Measurements from ENCODE around the gene WNK2. TPM values are rescaled to one million over a fixed set of nuclear protein-coding genes. Genes with fewer than 3 reads are reported as not detected.

Gene WNK2
- polyA plus RNA-seq, 2 of the 4 experiments (the other 2 are of a cell fraction) = 2.1 to 6.7 TPM

DNA sequence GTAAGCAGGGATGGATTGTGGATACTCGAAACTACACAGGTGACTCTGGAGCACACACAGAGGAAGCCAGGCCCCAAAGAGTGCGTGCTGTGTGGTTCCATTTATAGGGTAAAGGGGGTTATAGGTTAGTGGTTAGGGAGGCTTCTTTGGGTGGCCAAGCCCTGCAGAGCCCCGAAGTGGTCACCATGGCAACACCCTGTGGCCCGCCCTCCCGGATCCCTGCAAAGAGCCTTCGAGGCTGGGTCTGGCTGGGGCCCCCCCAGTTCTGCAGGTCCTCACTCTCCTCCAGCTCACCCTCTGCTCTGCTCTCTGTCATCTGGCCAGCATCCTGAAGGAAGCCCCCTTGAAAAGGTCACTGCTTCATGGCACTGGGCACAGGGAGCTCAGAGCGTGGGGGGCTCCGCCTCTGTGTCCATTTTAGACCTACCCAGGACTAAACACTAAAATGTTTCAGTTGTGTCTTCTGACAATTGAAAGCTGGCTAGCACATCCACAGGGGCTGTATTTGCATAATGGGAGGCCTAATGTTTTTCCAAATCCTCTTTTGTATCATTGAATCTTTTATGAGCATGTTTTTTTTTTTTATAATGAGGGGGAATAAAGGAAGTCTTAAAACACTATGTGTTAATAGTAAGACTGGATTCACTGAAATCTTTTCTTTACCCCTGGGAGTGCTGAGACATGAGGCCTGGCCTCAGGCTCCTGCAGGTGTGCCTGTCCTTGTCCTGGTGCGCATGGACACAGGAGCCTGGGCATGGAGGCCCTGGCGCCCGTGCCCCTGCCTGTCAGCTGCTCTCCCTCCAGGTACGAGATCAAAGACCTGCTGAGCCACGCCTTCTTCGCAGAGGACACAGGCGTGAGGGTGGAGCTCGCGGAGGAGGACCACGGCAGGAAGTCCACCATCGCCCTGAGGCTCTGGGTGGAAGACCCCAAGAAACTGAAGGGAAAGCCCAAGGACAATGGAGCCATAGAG lies 55.3 kb downstream of the WNK2 start:
- POLR2A ChIA-PET = no interaction called here
- FAIRE-seq (no peak), ATAC-seq (no peak), DNase-seq (ENCODE audit: low read depth in 1 of 2, low spot score in 1 of 2) (no peak)
- H3K9me3 ChIP-seq = no peaks in the 10 kb centered on the region
- TF ChIP-seq GATA3 (IDR thresholded peaks at IDR 0.05; ENCODE audit: borderline replicate concordance) (no peak), KDM5A (IDR thresholded peaks at IDR 0.05) (no peak), FOSL2 (IDR thresholded peaks at IDR 0.05) (no peak), FOSL2 (CRISPR knock-in tag; IDR thresholded peaks at IDR 0.05) (no peak), SREBF2 (IDR thresholded peaks at IDR 0.05) (no peak), HOXB13 (CRISPR knock-in tag; IDR thresholded peaks at IDR 0.05; ENCODE audit: low read depth) (no peak), HOXA7 (CRISPR knock-in tag; IDR thresholded peaks at IDR 0.05) (no peak), ESRRA (IDR thresholded peaks at IDR 0.05; ENCODE audit: borderline replicate concordance, low read length) (no peak), FOSB (CRISPR knock-in tag; IDR thresholded peaks at IDR 0.05) (no peak), EHMT2 (IDR thresholded peaks at IDR 0.05; ENCODE audit: low read depth) (no peak), CEBPB (IDR thresholded peaks at IDR 0.05) (no peak), CBX8 (IDR thresholded peaks at IDR 0.05) (no peak)
- TF ChIP-seq, protein P1, sequence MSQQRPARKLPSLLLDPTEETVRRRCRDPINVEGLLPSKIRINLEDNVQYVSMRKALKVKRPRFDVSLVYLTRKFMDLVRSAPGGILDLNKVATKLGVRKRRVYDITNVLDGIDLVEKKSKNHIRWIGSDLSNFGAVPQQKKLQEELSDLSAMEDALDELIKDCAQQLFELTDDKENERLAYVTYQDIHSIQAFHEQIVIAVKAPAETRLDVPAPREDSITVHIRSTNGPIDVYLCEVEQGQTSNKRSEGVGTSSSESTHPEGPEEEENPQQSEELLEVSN (IDR thresholded peaks at IDR 0.05; ENCODE audit: borderline replicate concordance, low read depth) = no peak
- TF ChIP-seq, protein P2, sequence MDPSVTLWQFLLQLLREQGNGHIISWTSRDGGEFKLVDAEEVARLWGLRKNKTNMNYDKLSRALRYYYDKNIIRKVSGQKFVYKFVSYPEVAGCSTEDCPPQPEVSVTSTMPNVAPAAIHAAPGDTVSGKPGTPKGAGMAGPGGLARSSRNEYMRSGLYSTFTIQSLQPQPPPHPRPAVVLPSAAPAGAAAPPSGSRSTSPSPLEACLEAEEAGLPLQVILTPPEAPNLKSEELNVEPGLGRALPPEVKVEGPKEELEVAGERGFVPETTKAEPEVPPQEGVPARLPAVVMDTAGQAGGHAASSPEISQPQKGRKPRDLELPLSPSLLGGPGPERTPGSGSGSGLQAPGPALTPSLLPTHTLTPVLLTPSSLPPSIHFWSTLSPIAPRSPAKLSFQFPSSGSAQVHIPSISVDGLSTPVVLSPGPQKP (IDR thresholded peaks at IDR 0.05; ENCODE audit: low read depth, low read length) = no peak
- TF ChIP-seq, protein P3, sequence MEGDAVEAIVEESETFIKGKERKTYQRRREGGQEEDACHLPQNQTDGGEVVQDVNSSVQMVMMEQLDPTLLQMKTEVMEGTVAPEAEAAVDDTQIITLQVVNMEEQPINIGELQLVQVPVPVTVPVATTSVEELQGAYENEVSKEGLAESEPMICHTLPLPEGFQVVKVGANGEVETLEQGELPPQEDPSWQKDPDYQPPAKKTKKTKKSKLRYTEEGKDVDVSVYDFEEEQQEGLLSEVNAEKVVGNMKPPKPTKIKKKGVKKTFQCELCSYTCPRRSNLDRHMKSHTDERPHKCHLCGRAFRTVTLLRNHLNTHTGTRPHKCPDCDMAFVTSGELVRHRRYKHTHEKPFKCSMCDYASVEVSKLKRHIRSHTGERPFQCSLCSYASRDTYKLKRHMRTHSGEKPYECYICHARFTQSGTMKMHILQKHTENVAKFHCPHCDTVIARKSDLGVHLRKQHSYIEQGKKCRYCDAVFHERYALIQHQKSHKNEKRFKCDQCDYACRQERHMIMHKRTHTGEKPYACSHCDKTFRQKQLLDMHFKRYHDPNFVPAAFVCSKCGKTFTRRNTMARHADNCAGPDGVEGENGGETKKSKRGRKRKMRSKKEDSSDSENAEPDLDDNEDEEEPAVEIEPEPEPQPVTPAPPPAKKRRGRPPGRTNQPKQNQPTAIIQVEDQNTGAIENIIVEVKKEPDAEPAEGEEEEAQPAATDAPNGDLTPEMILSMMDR (IDR thresholded peaks at IDR 0.05) = no peak
- TF ChIP-seq, protein P4, sequence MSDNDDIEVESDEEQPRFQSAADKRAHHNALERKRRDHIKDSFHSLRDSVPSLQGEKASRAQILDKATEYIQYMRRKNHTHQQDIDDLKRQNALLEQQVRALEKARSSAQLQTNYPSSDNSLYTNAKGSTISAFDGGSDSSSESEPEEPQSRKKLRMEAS (IDR thresholded peaks at IDR 0.05) = no peak
- TF ChIP-seq, protein P5, sequence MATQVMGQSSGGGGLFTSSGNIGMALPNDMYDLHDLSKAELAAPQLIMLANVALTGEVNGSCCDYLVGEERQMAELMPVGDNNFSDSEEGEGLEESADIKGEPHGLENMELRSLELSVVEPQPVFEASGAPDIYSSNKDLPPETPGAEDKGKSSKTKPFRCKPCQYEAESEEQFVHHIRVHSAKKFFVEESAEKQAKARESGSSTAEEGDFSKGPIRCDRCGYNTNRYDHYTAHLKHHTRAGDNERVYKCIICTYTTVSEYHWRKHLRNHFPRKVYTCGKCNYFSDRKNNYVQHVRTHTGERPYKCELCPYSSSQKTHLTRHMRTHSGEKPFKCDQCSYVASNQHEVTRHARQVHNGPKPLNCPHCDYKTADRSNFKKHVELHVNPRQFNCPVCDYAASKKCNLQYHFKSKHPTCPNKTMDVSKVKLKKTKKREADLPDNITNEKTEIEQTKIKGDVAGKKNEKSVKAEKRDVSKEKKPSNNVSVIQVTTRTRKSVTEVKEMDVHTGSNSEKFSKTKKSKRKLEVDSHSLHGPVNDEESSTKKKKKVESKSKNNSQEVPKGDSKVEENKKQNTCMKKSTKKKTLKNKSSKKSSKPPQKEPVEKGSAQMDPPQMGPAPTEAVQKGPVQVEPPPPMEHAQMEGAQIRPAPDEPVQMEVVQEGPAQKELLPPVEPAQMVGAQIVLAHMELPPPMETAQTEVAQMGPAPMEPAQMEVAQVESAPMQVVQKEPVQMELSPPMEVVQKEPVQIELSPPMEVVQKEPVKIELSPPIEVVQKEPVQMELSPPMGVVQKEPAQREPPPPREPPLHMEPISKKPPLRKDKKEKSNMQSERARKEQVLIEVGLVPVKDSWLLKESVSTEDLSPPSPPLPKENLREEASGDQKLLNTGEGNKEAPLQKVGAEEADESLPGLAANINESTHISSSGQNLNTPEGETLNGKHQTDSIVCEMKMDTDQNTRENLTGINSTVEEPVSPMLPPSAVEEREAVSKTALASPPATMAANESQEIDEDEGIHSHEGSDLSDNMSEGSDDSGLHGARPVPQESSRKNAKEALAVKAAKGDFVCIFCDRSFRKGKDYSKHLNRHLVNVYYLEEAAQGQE (IDR thresholded peaks at IDR 0.05) = no peak
- no peaks in the 10 kb centered on the region for H3K4me1 ChIP-seq
- H3K4me2 ChIP-seq = no peak overlapping the region
- WGBS (ENCODE audit: missing lambda C conversion rate) = 84% methylated on average over 16 of the region's 19 CpGs
- CTCF ChIA-PET = interaction anchor here (0.7 kb wide), 2 partner anchors 85 to 130 kb away, joined by 3 read pairs; no protein-coding TSS in a partner anchor
- no peak overlapping the region for H3K4me3 ChIP-seq
- H3K27ac ChIP-seq = no peak overlapping the region

DNA sequence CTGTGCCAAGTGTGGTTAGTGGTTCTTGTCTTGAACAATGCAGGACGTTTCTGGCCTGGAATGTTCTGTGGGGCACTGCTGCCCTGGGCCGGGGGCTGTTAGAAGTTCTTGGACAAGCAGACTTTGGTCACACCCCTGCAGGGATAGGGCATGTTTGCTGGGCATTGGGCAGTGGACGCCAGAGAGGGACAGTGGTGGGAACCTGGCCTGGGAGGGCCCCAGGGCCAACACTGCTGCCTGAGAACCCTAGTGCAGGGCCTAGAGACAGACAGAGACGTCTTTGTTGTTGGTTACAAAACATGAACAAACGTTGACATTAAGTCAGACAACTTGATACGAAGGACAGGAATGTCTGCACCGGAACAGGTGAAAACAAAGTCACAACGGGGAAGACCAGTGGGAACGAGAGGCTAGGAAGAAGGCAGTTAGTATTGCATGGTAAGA lies 57.0 kb downstream of the WNK2 start:
- H3K27ac ChIP-seq = no peak overlapping the region
- H3K9me3 ChIP-seq = no peaks in the 10 kb centered on the region
- no peak for FAIRE-seq
- WGBS (ENCODE audit: missing lambda C conversion rate) = 68% methylated on average over 9 of the region's 9 CpGs
- POLR2A ChIA-PET = no interaction called here
- DNase-seq (ENCODE audit: low read depth in 1 of 2, low spot score in 1 of 2) = no peak
- no peak overlapping the region for H3K4me2 ChIP-seq
- no peak for ATAC-seq
- H3K4me3 ChIP-seq = no peak overlapping the region
- no peaks in the 10 kb centered on the region for H3K4me1 ChIP-seq
- CTCF ChIA-PET = interaction anchor here (0.6 to 1.3 kb wide), 3 partner anchors 17 to 571 kb away, joined by 3 to 5 read pairs (median 3); no protein-coding TSS in a partner anchor
- TF ChIP-seq MYC (IDR thresholded peaks at IDR 0.05; ENCODE audit: borderline replicate concordance, low read length) (no peak), HOXB13 (CRISPR knock-in tag; IDR thresholded peaks at IDR 0.05; ENCODE audit: low read depth) (no peak), POLR2A (IDR thresholded peaks at IDR 0.05; ENCODE audit: low read length) (no peak), NR3C1 (IDR thresholded peaks at IDR 0.05) (no peak), EHMT2 (IDR thresholded peaks at IDR 0.05; ENCODE audit: low read depth) (no peak), POLR2AphosphoS2 (conservative IDR thresholded peaks at IDR 0.05; ENCODE audit: low read length) (no peak), FOSB (CRISPR knock-in tag; IDR thresholded peaks at IDR 0.05) (no peak), BHLHE40 (IDR thresholded peaks at IDR 0.05; ENCODE audit: low read depth, low read length) (no peak), CEBPB (IDR thresholded peaks at IDR 0.05) (no peak), EHF (CRISPR knock-in tag; IDR thresholded peaks at IDR 0.05) (no peak), CHD2 (IDR thresholded peaks at IDR 0.05; ENCODE audit: low read length, partially characterized antibody) (no peak), CHD4 (IDR thresholded peaks at IDR 0.05; ENCODE audit: borderline replicate concordance) (no peak), RFX5 (IDR thresholded peaks at IDR 0.05) (no peak)
- TF ChIP-seq, protein P4 (IDR thresholded peaks at IDR 0.05) = no peak
- TF ChIP-seq, protein P6, sequence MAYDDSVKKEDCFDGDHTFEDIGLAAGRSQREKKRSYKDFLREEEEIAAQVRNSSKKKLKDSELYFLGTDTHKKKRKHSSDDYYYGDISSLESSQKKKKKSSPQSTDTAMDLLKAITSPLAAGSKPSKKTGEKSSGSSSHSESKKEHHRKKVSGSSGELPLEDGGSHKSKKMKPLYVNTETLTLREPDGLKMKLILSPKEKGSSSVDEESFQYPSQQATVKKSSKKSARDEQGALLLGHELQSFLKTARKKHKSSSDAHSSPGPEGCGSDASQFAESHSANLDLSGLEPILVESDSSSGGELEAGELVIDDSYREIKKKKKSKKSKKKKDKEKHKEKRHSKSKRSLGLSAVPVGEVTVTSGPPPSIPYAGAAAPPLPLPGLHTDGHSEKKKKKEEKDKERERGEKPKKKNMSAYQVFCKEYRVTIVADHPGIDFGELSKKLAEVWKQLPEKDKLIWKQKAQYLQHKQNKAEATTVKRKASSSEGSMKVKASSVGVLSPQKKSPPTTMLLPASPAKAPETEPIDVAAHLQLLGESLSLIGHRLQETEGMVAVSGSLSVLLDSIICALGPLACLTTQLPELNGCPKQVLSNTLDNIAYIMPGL (CRISPR knock-in tag; IDR thresholded peaks at IDR 0.05; ENCODE audit: borderline replicate concordance) = no peak
